ENCODE results near the gene BOLA2B.
A peak's percentile ranks its signal among the peaks of the same experiment; 100 is the strongest.
"Not testable (repeated sequence)": the region's sequence is repeated elsewhere in the genome, so short reads cannot be mapped to it uniquely, and the experiment has no call there.

The BOLA2B gene

GRCh38 chr16:30184096-30184890 is 9.2 kb downstream of the BOLA2B start:
- no peak for FAIRE-seq

- no peak for FAIRE-seq
Observed at GRCh38 chr16:30183233-30184095, 10.0 kb downstream of the BOLA2B start, which contains the start of gene CORO1A. Gene CORO1A, plus strand, starts transcription at chr16:30183602. Its CDS starts 1,608 bp downstream, at chr16:30185210.

DNA sequence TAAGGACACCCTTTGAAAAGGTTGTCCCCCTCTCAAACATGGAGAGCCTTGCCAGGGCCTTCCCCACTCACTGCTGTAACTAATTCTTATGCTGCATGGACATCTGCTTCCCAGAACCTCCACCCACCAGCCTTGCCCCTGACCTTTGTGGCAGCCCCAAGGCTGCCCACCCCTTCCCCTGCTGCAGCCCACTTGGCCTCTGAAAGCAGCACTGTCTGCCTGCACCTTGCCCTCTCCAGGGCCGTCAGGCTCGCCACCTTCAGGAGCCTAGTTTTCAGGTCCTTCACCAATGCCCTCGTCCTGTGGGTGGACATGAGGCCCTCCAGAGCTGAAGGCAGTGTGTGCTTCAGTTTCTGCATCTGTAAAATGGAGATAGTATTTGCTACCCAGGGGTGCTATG is 12.7 kb downstream of the BOLA2B start:
- FAIRE-seq = no peak

GRCh38 chr16:30179931-30180330 is 13.5 kb downstream of the BOLA2B start:
- no peak for FAIRE-seq

DNA sequence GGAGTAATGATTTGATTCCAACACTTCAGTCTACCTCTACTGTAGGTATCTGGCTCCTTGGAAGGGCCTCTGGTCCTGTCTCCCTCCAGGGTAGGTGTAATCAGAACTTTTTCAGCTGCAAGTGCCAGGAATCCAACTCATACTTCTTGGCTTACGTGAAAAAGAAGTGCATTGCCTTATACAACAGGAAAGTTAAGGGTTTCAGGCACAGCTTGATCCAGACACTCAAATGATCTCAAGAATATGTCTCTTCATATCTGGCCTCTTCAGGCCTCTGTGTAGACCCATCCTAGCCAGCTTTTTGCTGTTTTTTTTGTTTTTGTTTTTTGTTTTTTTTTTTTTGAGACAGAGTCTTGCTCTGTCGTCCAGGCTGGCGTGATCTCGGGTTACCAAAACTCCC is 14.3 kb downstream of the BOLA2B start:
- FAIRE-seq = no peak

DNA sequence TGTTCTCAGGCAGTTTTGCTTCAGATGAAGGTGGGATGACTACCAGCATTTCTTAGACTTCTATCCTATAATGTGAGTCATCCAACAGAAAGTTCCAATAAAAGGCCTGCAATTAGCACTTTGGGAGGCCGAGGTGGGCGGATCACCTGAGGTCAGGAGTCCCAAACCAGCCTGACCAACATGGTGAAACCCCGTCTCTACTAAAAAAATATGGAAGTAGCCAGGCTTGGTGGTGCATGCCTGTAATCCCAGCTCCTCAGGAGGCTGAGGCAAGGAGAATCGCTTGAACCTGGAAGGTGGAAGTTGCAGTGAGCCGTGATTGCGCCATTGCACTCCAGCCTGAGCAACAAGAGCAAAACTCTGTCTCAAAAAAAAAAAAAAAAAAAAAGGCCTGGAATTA is 16.6 kb downstream of the BOLA2B start:
- FAIRE-seq = not testable (repeated sequence)

- no peak for FAIRE-seq
Observed at GRCh38 chr16:30173054-30173453, 20.4 kb downstream of the BOLA2B start.

GRCh38 chr16:30170145-30170544 is 23.3 kb downstream of the BOLA2B start:
- FAIRE-seq = not testable (repeated sequence)

GRCh38 chr16:30169416-30169815 is 24.1 kb downstream of the BOLA2B start:
- not testable (repeated sequence) for FAIRE-seq

DNA sequence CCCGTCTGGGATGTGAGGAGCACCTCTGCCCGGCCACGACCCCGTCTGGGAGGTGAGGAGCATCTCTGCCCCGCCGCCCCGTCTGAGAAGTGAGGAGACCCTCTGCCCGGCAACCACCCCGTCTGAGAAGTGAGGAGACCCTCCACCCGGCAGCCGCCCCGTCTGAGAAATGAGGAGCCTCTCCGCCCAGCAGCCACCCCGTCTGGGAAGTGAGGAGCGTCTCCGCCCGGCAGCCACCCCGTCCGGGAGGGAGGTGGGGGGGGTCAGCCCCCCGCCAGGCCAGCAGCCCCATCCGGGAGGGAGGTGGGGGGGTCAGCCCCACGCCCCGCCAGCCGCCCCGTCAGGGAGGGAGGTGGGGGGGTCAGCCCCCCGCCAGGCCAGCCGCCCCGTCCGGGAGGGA is 24.7 kb downstream of the BOLA2B start:
- not testable (repeated sequence) for FAIRE-seq

GRCh38 chr16:30166202-30166902 is 27.1 kb downstream of the BOLA2B start:
- FAIRE-seq = no peak

DNA sequence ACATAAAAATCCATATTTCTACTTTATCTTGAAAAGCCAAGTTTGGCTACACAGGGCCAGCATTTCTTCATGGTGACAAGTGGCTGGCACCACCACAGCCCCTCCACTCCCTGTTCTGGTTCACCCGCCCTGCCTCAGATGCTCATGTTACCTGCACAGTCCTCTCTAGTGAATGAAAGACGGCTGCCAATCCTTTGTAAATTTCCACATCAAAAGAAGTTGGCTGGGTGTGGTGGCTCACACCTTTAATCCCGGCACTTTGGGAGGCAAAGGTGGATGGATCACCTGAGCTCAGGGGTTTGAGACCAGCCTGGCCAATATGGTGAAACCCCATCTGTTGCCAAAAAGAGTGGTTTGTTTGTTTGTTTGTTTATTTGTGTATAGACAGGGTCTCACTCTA is 29.9 kb downstream of the BOLA2B start:
- no peak for FAIRE-seq

GRCh38 chr16:30157214-30157613 is 36.3 kb downstream of the BOLA2B start:
- no peak for FAIRE-seq

- no peak for FAIRE-seq
Observed at GRCh38 chr16:30155188-30155587, 38.3 kb downstream of the BOLA2B start.

DNA sequence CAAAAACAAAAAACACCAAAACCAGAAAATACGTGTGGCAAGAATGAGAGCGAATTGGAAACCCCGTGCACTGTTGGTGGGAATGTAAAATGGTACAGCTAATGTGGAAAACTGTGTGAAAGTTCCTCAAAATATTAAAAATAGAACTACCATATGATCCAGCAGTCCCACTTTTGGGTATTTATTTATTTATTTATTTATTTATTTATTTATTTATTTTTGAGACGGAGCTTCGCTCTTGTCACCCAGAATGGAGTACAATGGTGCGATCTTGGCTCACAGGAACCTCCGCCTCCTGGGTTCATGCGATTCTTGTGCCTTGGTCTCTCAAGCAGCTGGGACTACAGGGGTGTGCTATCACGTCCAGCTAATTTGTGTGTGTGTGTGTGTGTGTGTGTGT is 40.9 kb downstream of the BOLA2B start:
- FAIRE-seq = no peak

- no peak for FAIRE-seq
Observed at GRCh38 chr16:30151091-30151490, 42.4 kb downstream of the BOLA2B start.

DNA sequence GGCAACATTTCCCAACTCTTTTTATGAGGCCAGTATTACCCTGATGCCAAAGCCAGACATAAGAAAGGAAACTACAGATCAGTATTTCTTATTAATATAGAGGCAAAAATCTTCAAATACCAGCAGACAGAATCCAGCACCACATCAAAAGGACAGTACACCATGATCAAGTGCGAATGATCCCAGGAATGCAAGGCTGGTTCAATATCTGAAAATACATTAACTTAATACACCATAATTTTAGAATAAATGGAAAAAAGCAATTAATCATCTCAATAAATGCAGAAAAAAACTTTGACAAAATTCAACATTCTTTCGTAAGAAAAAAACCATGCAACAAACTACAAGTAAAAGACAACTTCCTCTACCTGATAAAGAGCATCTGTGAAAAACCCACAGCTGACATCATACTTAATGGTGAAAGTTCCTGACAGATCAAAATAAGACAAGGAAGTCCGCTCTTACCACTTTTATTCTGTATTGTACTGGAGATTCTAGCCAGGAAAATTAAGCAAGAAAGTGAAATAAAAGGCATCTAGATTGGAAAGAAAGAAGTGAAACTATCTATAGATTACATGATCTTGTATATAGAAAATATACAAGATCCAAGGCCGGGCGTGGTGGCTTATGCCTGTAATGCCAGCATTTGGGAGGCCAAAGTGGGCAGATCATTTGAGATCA is 44.1 kb downstream of the BOLA2B start:
- no peak for FAIRE-seq

DNA sequence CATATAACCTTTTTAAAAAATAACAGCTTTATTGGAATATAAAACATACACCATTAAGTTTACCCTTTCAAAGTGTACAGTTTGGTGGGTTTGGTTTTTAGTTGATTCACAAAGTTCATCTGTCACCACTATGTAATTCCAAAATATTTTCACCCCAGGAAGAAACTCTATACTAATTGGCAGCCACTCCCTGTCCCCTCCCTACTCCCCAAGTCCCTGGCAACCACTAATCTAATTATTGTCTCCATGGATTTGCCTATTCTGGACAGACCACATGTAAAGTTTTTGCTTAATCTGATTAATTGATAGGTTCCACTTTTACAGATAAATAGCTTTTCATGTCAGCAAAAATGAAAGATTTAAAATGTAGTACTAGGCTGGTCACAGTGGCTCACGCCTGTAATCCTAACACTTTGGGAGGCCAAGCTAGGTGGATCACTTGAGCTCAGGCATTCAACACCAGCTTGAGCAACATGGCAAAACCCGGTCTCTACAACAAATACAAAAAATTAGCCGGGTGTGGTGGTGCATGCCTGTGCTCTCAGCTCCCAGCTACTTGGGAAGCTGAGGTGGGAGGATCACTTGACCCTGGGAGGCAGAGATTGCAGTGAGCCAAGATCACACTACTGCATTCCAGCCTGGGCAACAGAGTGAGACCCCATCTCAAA is 45.5 kb downstream of the BOLA2B start:
- FAIRE-seq = no peak

- no peak for FAIRE-seq
Observed at GRCh38 chr16:30145657-30146056, 47.8 kb downstream of the BOLA2B start.

DNA sequence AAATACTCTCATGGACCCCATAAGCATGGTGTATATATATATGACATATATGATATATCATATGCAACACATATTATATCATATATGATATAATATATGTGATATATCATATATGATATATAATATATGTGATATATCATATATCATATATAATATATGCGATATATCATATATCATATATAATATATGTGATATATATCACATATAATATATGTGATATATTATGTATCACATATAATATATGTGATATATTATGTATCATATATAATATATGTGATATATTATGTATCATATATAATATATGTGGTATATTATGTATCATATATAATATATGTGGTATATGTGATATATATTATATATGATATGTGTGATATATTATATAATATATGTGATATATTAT is 48.5 kb downstream of the BOLA2B start:
- FAIRE-seq = peak; percentile 97

DNA sequence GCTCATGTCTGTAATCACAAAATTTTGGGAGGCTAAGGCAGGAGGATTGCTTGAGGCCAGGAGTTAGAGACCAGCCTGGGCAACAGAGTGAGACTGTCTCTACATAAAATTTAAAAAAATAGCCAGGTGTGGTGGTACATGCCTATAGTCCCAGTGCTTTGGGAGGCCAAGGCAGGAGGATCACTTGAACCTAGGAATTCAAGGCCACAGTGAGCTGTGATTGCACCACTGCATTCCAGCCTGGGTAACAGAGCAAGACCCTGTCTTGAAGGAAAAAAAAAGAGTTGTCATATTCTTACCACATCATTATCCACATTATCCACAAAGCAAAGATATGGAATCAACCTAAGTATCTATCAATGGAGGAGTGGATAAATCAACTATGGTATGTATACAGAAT is 49.4 kb downstream of the BOLA2B start:
- no peak for FAIRE-seq

DNA sequence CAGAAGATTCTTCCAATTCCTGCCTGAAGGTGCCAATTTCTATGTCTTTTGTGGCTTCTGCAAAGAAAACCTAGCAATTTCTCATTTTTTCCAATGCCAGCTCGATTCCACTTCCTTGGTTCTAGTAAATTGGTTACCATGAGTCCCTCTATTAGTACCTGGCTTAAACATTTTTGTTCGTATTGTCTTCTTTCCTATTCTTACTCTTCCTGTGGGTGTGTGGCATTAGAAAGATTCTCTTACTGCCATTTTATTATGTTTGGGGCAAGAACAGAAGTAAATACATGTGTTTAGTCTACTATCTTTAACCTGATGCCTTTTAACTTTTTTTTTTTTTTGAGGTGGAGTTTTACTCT is 50.1 kb downstream of the BOLA2B start:
- FAIRE-seq = no peak

All from G401.6 (cell line).